ENCODE results near the gene DGCR8. TPM values are rescaled to one million over a fixed set of nuclear protein-coding genes. Genes with fewer than 3 reads are reported as not detected.

Gene DGCR8
- total RNA-seq, 2 donors from 2014 or later = 23.7 to 47.3 TPM

DNA sequence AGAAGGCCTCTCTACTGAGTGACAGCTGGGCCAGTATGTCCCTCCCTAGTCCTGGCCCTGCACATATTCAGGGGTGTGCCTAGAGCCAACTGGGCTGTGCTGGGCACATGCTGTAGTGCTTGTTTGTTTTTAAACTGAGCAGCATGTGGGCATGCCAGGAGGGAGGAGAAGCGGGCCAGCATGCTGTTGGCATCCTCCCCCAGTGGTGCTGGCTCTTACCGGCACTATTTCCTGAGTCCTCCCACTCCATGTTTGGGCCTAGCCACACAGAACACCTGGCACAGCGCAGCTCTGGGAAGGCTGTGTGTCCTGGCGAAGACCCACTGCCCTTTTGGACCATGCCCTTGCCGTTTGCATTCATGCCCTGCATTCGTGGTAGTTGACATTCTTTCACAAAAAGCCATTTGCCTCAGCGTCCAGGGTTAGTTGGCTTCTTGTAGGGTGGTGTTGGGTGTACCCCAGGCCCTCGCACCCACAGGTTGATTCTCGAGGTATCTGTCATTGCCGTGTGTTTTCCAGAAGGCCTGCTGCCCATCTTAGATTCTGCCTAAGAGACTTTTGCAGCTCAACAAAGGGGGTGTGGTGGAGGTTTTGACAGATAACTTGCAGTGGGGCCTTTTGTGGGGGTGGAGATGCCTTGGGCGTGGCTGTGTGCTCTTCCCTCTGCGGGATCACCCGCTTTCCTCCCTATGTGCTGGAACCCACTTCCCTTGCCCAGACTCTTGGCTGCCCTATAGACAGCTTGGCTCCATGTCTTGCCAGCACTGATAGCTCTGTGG is 13.6 kb downstream of the DGCR8 start:
- peaks cover 4 to 19% of the 10 kb centered on the region in 2 donors for H3K4me1 ChIP-seq (ENCODE audit: control insufficient read depth in 1 of 2, low read depth in 2 of 2)
- no peak overlapping the region for H3K4me3 ChIP-seq
- TF ChIP-seq, protein P1, sequence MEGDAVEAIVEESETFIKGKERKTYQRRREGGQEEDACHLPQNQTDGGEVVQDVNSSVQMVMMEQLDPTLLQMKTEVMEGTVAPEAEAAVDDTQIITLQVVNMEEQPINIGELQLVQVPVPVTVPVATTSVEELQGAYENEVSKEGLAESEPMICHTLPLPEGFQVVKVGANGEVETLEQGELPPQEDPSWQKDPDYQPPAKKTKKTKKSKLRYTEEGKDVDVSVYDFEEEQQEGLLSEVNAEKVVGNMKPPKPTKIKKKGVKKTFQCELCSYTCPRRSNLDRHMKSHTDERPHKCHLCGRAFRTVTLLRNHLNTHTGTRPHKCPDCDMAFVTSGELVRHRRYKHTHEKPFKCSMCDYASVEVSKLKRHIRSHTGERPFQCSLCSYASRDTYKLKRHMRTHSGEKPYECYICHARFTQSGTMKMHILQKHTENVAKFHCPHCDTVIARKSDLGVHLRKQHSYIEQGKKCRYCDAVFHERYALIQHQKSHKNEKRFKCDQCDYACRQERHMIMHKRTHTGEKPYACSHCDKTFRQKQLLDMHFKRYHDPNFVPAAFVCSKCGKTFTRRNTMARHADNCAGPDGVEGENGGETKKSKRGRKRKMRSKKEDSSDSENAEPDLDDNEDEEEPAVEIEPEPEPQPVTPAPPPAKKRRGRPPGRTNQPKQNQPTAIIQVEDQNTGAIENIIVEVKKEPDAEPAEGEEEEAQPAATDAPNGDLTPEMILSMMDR (IDR thresholded peaks at IDR 0.05) = no peak
- H3K36me3 ChIP-seq = peaks cover 66% of the 10 kb centered on the region
- H3K27ac ChIP-seq = peak overlapping the region; percentile 11 to 44
- H3K27me3 ChIP-seq (replicated peaks; ENCODE audit: insufficient read depth) = no peaks in the 10 kb centered on the region
- no peaks in the 10 kb centered on the region for H3K9me3 ChIP-seq
- peak; percentile 60 for DNase-seq (ENCODE audit: low spot score)
- ATAC-seq (ENCODE audit: insufficient number of reproducible peaks, low FRiP score, low read depth) = peak; percentile 91

DNA sequence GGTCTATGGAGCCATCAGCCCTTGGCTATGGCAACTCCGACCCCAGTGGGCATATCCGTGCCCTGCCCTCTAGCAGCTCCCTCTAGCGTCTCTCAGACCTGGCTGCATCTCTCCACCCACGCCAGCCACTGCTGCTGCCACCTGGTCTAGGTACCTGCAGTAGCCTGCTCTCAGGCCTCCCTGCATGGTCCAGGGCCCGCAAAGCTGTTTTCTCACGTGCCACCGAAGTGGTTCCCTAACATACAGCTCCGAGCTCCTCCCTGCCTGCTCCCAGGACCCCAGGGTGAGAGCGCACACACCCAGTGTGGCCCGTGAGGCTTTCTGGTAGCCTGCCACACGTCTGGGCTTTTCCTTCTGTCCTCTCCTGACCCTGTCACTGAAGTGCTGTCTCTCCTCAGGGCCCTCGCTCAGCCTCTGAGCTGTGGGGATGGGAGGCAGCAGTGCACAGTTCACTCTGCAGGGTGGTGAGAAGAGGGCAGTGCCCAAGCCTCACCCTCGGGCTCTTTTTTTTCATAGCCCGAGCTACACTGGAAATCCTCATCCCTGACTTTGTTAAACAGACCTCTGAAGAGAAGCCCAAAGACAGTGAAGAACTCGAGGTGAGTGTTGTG is 14.3 kb downstream of the DGCR8 start:
- H3K9me3 ChIP-seq = no peaks in the 10 kb centered on the region
- no peak for DNase-seq (ENCODE audit: low spot score)
- peaks cover 4 to 19% of the 10 kb centered on the region in 2 donors for H3K4me1 ChIP-seq (ENCODE audit: control insufficient read depth in 1 of 2, low read depth in 2 of 2)
- no peak for ATAC-seq (ENCODE audit: insufficient number of reproducible peaks, low FRiP score, low read depth)
- H3K27ac ChIP-seq = peak overlapping the region in 1 of 2 donors; percentile 44
- peaks cover 68% of the 10 kb centered on the region for H3K36me3 ChIP-seq
- TF ChIP-seq, protein P1 (IDR thresholded peaks at IDR 0.05) = no peak
- no peak overlapping the region for H3K4me3 ChIP-seq
- H3K27me3 ChIP-seq (replicated peaks; ENCODE audit: insufficient read depth) = no peaks in the 10 kb centered on the region

DNA sequence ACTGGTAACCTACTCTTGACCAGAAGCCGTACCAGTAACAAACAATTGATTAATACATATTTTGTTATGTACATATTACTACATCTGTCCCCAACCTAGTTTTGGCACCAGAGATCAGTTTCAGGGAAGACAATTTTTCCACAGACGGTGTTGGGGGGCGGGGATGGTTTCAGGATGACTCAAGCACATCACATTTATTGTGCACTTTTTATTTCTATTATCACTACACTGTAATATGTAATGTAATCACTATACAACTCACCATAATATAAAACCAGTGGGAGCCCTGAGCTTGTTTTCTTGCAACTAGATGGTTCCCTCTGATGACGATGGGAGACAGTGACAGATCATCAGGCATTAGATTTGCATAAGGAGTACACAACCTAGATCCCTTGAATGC is 15.5 kb downstream of the DGCR8 start:
- no peak overlapping the region for H3K4me3 ChIP-seq
- no peak for DNase-seq (ENCODE audit: low spot score)
- H3K4me1 ChIP-seq (ENCODE audit: control insufficient read depth in 1 of 2, low read depth in 2 of 2) = peaks cover 4 to 19% of the 10 kb centered on the region in 2 donors
- no peak overlapping the region for H3K27ac ChIP-seq
- TF ChIP-seq, protein P1 (IDR thresholded peaks at IDR 0.05) = no peak
- no peaks in the 10 kb centered on the region for H3K9me3 ChIP-seq
- no peaks in the 10 kb centered on the region for H3K27me3 ChIP-seq (replicated peaks; ENCODE audit: insufficient read depth)
- H3K36me3 ChIP-seq = peaks cover 59% of the 10 kb centered on the region
- ATAC-seq (ENCODE audit: insufficient number of reproducible peaks, low FRiP score, low read depth) = no peak

DNA sequence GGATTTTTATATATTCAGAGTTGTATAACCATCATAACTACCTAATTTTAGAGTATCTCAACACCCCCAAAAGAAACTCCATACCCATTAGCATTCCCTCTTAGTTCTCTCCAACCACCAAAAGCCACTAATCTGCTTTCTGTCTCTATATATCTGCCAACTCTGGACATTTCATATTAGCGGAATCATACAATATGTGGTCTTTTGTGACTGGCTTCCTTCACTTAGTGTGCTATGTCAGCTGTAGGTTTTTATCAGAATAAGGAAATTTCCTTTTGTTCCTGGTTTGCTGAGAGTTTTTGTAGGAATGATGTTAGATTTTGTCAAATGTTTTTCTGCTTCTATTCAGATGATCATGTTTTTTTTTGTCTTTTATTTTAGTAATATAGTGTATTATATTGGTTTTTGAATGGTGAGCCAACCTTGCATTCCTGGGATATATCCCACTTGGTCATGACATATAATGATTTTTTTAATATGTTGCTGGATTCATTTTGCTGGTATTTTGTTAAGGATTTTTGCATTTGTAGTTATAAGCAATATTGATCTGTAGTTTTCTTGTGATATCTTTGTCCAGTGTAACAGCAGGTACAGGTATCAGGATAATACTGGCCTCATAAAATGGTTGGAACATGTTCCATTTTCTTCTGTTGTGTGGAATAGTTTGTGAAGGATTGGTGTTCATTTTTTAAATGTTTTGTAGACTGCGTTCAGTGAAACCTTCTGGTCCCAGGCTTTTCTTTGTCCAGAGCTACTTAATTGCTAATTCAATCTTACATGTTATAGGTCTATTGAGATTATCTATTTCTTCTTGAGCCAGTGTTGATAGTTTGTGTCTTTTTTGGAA is 16.8 kb downstream of the DGCR8 start:
- Histone ChIP-seq H3K36me3 (peaks cover 53% of the 10 kb centered on the region), H3K27me3 (replicated peaks; ENCODE audit: insufficient read depth) (no peaks in the 10 kb centered on the region), H3K27ac (no peak overlapping the region), H3K4me1 (ENCODE audit: control insufficient read depth in 1 of 2, low read depth in 2 of 2) (peaks cover 4 to 19% of the 10 kb centered on the region in 2 donors), H3K9me3 (no peaks in the 10 kb centered on the region), H3K4me3 (no peak overlapping the region)
- no peak for DNase-seq (ENCODE audit: low spot score)
- ATAC-seq (ENCODE audit: insufficient number of reproducible peaks, low FRiP score, low read depth) = no peak
- TF ChIP-seq, protein P1 (IDR thresholded peaks at IDR 0.05) = no peak

Data from thoracic aorta (tissue), 2 donors.